ENCODE results near the gene ADK.
"Not testable (repeated sequence)": the region's sequence is repeated elsewhere in the genome, so short reads cannot be mapped to it uniquely, and the experiment has no call there.

Gene ADK

GRCh38 chr10:74514322-74514721, 363.3 kb downstream of the ADK start:
- no peaks in the 10 kb centered on the region for H3K36me3 ChIP-seq (ENCODE audit: control insufficient read depth, insufficient read depth, low read length)
- H3K4me3 ChIP-seq (ENCODE audit: insufficient read depth, low read depth, low read length), result no peak overlapping the region
- WGBS, 2 experiments, result no CpG with 5 or more reads among the region's 1 CpG

GRCh38 chr10:74518061-74518460, 367.0 kb downstream of the ADK start:
- Histone ChIP-seq H3K36me3 (ENCODE audit: control insufficient read depth, insufficient read depth, low read length) (no peaks in the 10 kb centered on the region), H3K9me3 (ENCODE audit: control insufficient read depth, low read length) (no peaks in the 10 kb centered on the region), H3K27ac (ENCODE audit: insufficient read depth, low read depth, low read length, poor library complexity, severe bottlenecking) (no peak overlapping the region), H3K4me1 (ENCODE audit: control insufficient read depth, insufficient read depth, low read length) (no peaks in the 10 kb centered on the region), H3K27me3 (ENCODE audit: control insufficient read depth, insufficient read depth, low read length, poor library complexity, severe bottlenecking) (no peaks in the 10 kb centered on the region), H3K4me3 (ENCODE audit: insufficient read depth, low read depth, low read length) (no peak overlapping the region)
- 92 to 95% methylated on average over 1 of the region's 1 CpG for WGBS, 2 experiments

More at GRCh38 chr10:74514322-74514721, 363.3 kb downstream of the ADK start:
- Histone ChIP-seq H3K9me3 (ENCODE audit: control insufficient read depth, low read length) (no peaks in the 10 kb centered on the region), H3K27me3 (ENCODE audit: control insufficient read depth, insufficient read depth, low read length, poor library complexity, severe bottlenecking) (no peaks in the 10 kb centered on the region), H3K4me1 (ENCODE audit: control insufficient read depth, insufficient read depth, low read length) (no peaks in the 10 kb centered on the region), H3K27ac (ENCODE audit: insufficient read depth, low read depth, low read length, poor library complexity, severe bottlenecking) (no peak overlapping the region)

GRCh38 chr10:74521526-74521925, 370.5 kb downstream of the ADK start:
- no peaks in the 10 kb centered on the region for H3K27me3 ChIP-seq (ENCODE audit: control insufficient read depth, insufficient read depth, low read length, poor library complexity, severe bottlenecking)
- 100% methylated on average over 1 of the region's 1 CpG for WGBS, 2 experiments

GRCh38 chr10:74523199-74523598, 372.2 kb downstream of the ADK start:
- Histone ChIP-seq H3K9me3 (ENCODE audit: control insufficient read depth, low read length) (no peaks in the 10 kb centered on the region), H3K27me3 (ENCODE audit: control insufficient read depth, insufficient read depth, low read length, poor library complexity, severe bottlenecking) (no peaks in the 10 kb centered on the region), H3K27ac (ENCODE audit: insufficient read depth, low read depth, low read length, poor library complexity, severe bottlenecking) (no peak overlapping the region), H3K4me1 (ENCODE audit: control insufficient read depth, insufficient read depth, low read length) (no peaks in the 10 kb centered on the region), H3K4me3 (ENCODE audit: insufficient read depth, low read depth, low read length) (no peak overlapping the region), H3K36me3 (ENCODE audit: control insufficient read depth, insufficient read depth, low read length) (no peaks in the 10 kb centered on the region)
- WGBS, 2 experiments, result 97 to 99% methylated on average over 2 of the region's 2 CpGs

More at GRCh38 chr10:74521526-74521925, 370.5 kb downstream of the ADK start:
- Histone ChIP-seq H3K36me3 (ENCODE audit: control insufficient read depth, insufficient read depth, low read length) (no peaks in the 10 kb centered on the region), H3K27ac (ENCODE audit: insufficient read depth, low read depth, low read length, poor library complexity, severe bottlenecking) (no peak overlapping the region), H3K4me3 (ENCODE audit: insufficient read depth, low read depth, low read length) (no peak overlapping the region), H3K9me3 (ENCODE audit: control insufficient read depth, low read length) (no peaks in the 10 kb centered on the region), H3K4me1 (ENCODE audit: control insufficient read depth, insufficient read depth, low read length) (no peaks in the 10 kb centered on the region)

- no peaks in the 10 kb centered on the region for H3K27me3 ChIP-seq (ENCODE audit: control insufficient read depth, insufficient read depth, low read length, poor library complexity, severe bottlenecking)
- no peaks in the 10 kb centered on the region for H3K4me1 ChIP-seq (ENCODE audit: control insufficient read depth, insufficient read depth, low read length)
- H3K36me3 ChIP-seq (ENCODE audit: control insufficient read depth, insufficient read depth, low read length), result no peaks in the 10 kb centered on the region
- no peak overlapping the region for H3K4me3 ChIP-seq (ENCODE audit: insufficient read depth, low read depth, low read length)
- WGBS, 2 experiments, result 89 to 100% methylated on average over 3 of the region's 3 CpGs
- H3K27ac ChIP-seq (ENCODE audit: insufficient read depth, low read depth, low read length, poor library complexity, severe bottlenecking), result no peak overlapping the region
- H3K9me3 ChIP-seq (ENCODE audit: control insufficient read depth, low read length), result no peaks in the 10 kb centered on the region
Observed at GRCh38 chr10:74525885-74526284, 374.9 kb downstream of the ADK start.

- not testable (repeated sequence) for H3K9me3 ChIP-seq (ENCODE audit: control insufficient read depth, low read length); H3K36me3 ChIP-seq (ENCODE audit: control insufficient read depth, insufficient read depth, low read length); H3K4me1 ChIP-seq (ENCODE audit: control insufficient read depth, insufficient read depth, low read length); H3K4me3 ChIP-seq (ENCODE audit: insufficient read depth, low read depth, low read length); H3K27ac ChIP-seq (ENCODE audit: insufficient read depth, low read depth, low read length, poor library complexity, severe bottlenecking); H3K27me3 ChIP-seq (ENCODE audit: control insufficient read depth, insufficient read depth, low read length, poor library complexity, severe bottlenecking)
- WGBS, 2 experiments, result 93 to 97% methylated on average over 5 of the region's 5 CpGs
Observed at GRCh38 chr10:74527611-74528010, 376.6 kb downstream of the ADK start.

GRCh38 chr10:74529205-74529604, 378.2 kb downstream of the ADK start:
- Histone ChIP-seq H3K36me3 (ENCODE audit: control insufficient read depth, insufficient read depth, low read length) (no peaks in the 10 kb centered on the region), H3K4me1 (ENCODE audit: control insufficient read depth, insufficient read depth, low read length) (no peaks in the 10 kb centered on the region), H3K4me3 (ENCODE audit: insufficient read depth, low read depth, low read length) (no peak overlapping the region), H3K9me3 (ENCODE audit: control insufficient read depth, low read length) (no peaks in the 10 kb centered on the region), H3K27ac (ENCODE audit: insufficient read depth, low read depth, low read length, poor library complexity, severe bottlenecking) (no peak overlapping the region), H3K27me3 (ENCODE audit: control insufficient read depth, insufficient read depth, low read length, poor library complexity, severe bottlenecking) (no peaks in the 10 kb centered on the region)
- WGBS, 2 experiments, result 88 to 100% methylated on average over 1 of the region's 1 CpG

- Histone ChIP-seq H3K4me1 (ENCODE audit: control insufficient read depth, insufficient read depth, low read length) (no peaks in the 10 kb centered on the region), H3K27me3 (ENCODE audit: control insufficient read depth, insufficient read depth, low read length, poor library complexity, severe bottlenecking) (no peaks in the 10 kb centered on the region), H3K9me3 (ENCODE audit: control insufficient read depth, low read length) (no peaks in the 10 kb centered on the region), H3K36me3 (ENCODE audit: control insufficient read depth, insufficient read depth, low read length) (no peaks in the 10 kb centered on the region), H3K4me3 (ENCODE audit: insufficient read depth, low read depth, low read length) (no peak overlapping the region), H3K27ac (ENCODE audit: insufficient read depth, low read depth, low read length, poor library complexity, severe bottlenecking) (no peak overlapping the region)
- WGBS, 2 experiments, result 97 to 100% methylated on average over 3 of the region's 3 CpGs
Observed at GRCh38 chr10:74530981-74531380, 380.0 kb downstream of the ADK start.

- H3K36me3 ChIP-seq (ENCODE audit: control insufficient read depth, insufficient read depth, low read length), result no peaks in the 10 kb centered on the region
- H3K4me1 ChIP-seq (ENCODE audit: control insufficient read depth, insufficient read depth, low read length), result no peaks in the 10 kb centered on the region
- H3K9me3 ChIP-seq (ENCODE audit: control insufficient read depth, low read length), result no peaks in the 10 kb centered on the region
- no peak overlapping the region for H3K27ac ChIP-seq (ENCODE audit: insufficient read depth, low read depth, low read length, poor library complexity, severe bottlenecking)
- 100% methylated on average over 1 of the region's 2 CpGs; no CpG with 5 or more reads in 1 of the 2 experiments for WGBS, 2 experiments
- no peak overlapping the region for H3K4me3 ChIP-seq (ENCODE audit: insufficient read depth, low read depth, low read length)
- H3K27me3 ChIP-seq (ENCODE audit: control insufficient read depth, insufficient read depth, low read length, poor library complexity, severe bottlenecking), result no peaks in the 10 kb centered on the region
Observed at GRCh38 chr10:74539317-74539716, 388.3 kb downstream of the ADK start.

- 100% methylated on average over 1 of the region's 1 CpG for WGBS, 2 experiments
Observed at GRCh38 chr10:74541375-74541774, 390.4 kb downstream of the ADK start.

GRCh38 chr10:74542077-74542476, 391.1 kb downstream of the ADK start:
- WGBS, 2 experiments, result 86 to 91% methylated on average over 2 of the region's 2 CpGs
- Histone ChIP-seq H3K4me1 (ENCODE audit: control insufficient read depth, insufficient read depth, low read length) (no peaks in the 10 kb centered on the region), H3K27me3 (ENCODE audit: control insufficient read depth, insufficient read depth, low read length, poor library complexity, severe bottlenecking) (no peaks in the 10 kb centered on the region), H3K36me3 (ENCODE audit: control insufficient read depth, insufficient read depth, low read length) (no peaks in the 10 kb centered on the region), H3K4me3 (ENCODE audit: insufficient read depth, low read depth, low read length) (no peak overlapping the region), H3K9me3 (ENCODE audit: control insufficient read depth, low read length) (no peaks in the 10 kb centered on the region), H3K27ac (ENCODE audit: insufficient read depth, low read depth, low read length, poor library complexity, severe bottlenecking) (no peak overlapping the region)

More at GRCh38 chr10:74541375-74541774, 390.4 kb downstream of the ADK start:
- Histone ChIP-seq H3K4me1 (ENCODE audit: control insufficient read depth, insufficient read depth, low read length) (no peaks in the 10 kb centered on the region), H3K9me3 (ENCODE audit: control insufficient read depth, low read length) (no peaks in the 10 kb centered on the region), H3K36me3 (ENCODE audit: control insufficient read depth, insufficient read depth, low read length) (no peaks in the 10 kb centered on the region), H3K27me3 (ENCODE audit: control insufficient read depth, insufficient read depth, low read length, poor library complexity, severe bottlenecking) (no peaks in the 10 kb centered on the region), H3K27ac (ENCODE audit: insufficient read depth, low read depth, low read length, poor library complexity, severe bottlenecking) (no peak overlapping the region), H3K4me3 (ENCODE audit: insufficient read depth, low read depth, low read length) (no peak overlapping the region)
